ENCODE data around the gene PNPLA3. TPM values are rescaled to one million over a fixed set of nuclear protein-coding genes. Genes with fewer than 3 reads are reported as not detected.
A peak's percentile ranks its signal among the peaks of the same experiment; 100 is the strongest.

The PNPLA3 gene
- total RNA-seq, 1 donor from 2014 or later: 2.5 TPM

GRCh38 chr22:43883012-43883661, 40.5 kb upstream of the PNPLA3 start:
- H3K4me3 Mint-ChIP-seq (ENCODE audit: unreplicated experiment): no peak overlapping the region
- peaks cover 1% of the 10 kb centered on the region for H3K36me3 Mint-ChIP-seq (ENCODE audit: low read depth)
- TF ChIP-seq, protein P1, sequence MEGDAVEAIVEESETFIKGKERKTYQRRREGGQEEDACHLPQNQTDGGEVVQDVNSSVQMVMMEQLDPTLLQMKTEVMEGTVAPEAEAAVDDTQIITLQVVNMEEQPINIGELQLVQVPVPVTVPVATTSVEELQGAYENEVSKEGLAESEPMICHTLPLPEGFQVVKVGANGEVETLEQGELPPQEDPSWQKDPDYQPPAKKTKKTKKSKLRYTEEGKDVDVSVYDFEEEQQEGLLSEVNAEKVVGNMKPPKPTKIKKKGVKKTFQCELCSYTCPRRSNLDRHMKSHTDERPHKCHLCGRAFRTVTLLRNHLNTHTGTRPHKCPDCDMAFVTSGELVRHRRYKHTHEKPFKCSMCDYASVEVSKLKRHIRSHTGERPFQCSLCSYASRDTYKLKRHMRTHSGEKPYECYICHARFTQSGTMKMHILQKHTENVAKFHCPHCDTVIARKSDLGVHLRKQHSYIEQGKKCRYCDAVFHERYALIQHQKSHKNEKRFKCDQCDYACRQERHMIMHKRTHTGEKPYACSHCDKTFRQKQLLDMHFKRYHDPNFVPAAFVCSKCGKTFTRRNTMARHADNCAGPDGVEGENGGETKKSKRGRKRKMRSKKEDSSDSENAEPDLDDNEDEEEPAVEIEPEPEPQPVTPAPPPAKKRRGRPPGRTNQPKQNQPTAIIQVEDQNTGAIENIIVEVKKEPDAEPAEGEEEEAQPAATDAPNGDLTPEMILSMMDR (IDR thresholded peaks at IDR 0.05): peak; percentile 80
- peaks cover 31% of the 10 kb centered on the region for H3K27me3 Mint-ChIP-seq (ENCODE audit: low read depth)
- H3K4me1 Mint-ChIP-seq (ENCODE audit: low read depth): no peaks in the 10 kb centered on the region
- H3K27ac Mint-ChIP-seq (ENCODE audit: unreplicated experiment): peak overlapping the region; percentile 12
- peak; percentile 60 for DNase-seq (ENCODE audit: low spot score)
- H3K9me3 Mint-ChIP-seq (ENCODE audit: low read depth): no peaks in the 10 kb centered on the region

GRCh38 chr22:43883719-43884415, 39.7 kb upstream of the PNPLA3 start:
- Mint-ChIP-seq H3K27ac (ENCODE audit: unreplicated experiment) (no peak overlapping the region), H3K27me3 (ENCODE audit: low read depth) (peaks cover 30% of the 10 kb centered on the region), H3K9me3 (ENCODE audit: low read depth) (no peaks in the 10 kb centered on the region), H3K4me1 (ENCODE audit: low read depth) (no peaks in the 10 kb centered on the region), H3K36me3 (ENCODE audit: low read depth) (peaks cover 1% of the 10 kb centered on the region), H3K4me3 (ENCODE audit: unreplicated experiment) (no peak overlapping the region)
- peak; percentile 86 for DNase-seq (ENCODE audit: low spot score)
- TF ChIP-seq, protein P1 (IDR thresholded peaks at IDR 0.05): no peak

GRCh38 chr22:43884600-43885318, 38.8 kb upstream of the PNPLA3 start:
- peaks cover 35% of the 10 kb centered on the region for H3K27me3 Mint-ChIP-seq (ENCODE audit: low read depth)
- H3K36me3 Mint-ChIP-seq (ENCODE audit: low read depth): peaks cover 1% of the 10 kb centered on the region
- TF ChIP-seq, protein P1 (IDR thresholded peaks at IDR 0.05): peak; percentile 88
- no peak overlapping the region for H3K27ac Mint-ChIP-seq (ENCODE audit: unreplicated experiment)
- H3K4me1 Mint-ChIP-seq (ENCODE audit: low read depth): no peaks in the 10 kb centered on the region
- DNase-seq (ENCODE audit: low spot score): peak; percentile 73
- no peaks in the 10 kb centered on the region for H3K9me3 Mint-ChIP-seq (ENCODE audit: low read depth)
- H3K4me3 Mint-ChIP-seq (ENCODE audit: unreplicated experiment): no peak overlapping the region

DNA sequence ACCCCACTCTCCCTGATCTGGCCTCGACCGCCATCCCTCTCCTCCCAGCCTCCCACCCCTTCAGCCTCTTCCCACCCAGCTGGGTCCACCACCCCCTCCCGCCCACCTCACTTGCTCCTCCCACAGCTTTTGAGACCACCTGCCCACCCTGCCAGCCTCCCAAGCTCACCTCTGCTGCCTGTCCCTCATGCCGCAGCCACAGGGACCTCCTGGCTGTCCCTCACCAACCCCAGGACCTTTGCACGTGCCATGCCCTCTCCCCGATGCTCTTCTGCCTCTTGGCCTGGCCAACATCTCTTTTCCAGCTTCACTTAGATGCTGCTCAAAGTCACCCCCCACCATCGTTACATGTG, 38.3 kb upstream of the PNPLA3 start:
- no peak overlapping the region for H3K27ac Mint-ChIP-seq (ENCODE audit: unreplicated experiment)
- peak; percentile 59 for DNase-seq (ENCODE audit: low spot score)

DNA sequence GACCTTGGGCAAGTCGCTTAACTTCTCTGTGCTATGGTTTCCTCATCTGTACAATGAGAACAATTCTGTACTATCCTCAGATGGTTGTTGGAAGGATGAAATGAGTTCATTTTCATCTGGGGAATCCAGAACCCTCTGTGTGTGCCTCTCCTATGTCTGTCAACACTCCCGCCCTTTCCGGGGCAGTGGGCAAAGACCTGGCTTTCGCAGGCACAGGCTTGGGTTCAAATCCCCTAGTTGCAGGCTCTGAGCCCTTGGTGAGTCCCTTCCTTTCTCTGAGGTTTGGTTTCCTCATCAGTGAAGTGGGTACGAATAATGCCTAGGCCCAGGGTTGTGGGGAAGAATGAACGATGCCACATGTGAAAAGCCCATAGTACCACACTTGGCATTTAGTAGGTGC, 37.8 kb upstream of the PNPLA3 start:
- H3K4me3 Mint-ChIP-seq (ENCODE audit: unreplicated experiment): no peak overlapping the region
- H3K27ac Mint-ChIP-seq (ENCODE audit: unreplicated experiment): no peak overlapping the region

More for the DNA sequence above, 38.3 kb upstream of the PNPLA3 start:
- Mint-ChIP-seq H3K4me3 (ENCODE audit: unreplicated experiment) (no peak overlapping the region), H3K27me3 (ENCODE audit: low read depth) (peaks cover 37% of the 10 kb centered on the region), H3K36me3 (ENCODE audit: low read depth) (peaks cover 1% of the 10 kb centered on the region), H3K9me3 (ENCODE audit: low read depth) (no peaks in the 10 kb centered on the region), H3K4me1 (ENCODE audit: low read depth) (no peaks in the 10 kb centered on the region)
- TF ChIP-seq, protein P1 (IDR thresholded peaks at IDR 0.05): peak; percentile 52

More for the DNA sequence above, 37.8 kb upstream of the PNPLA3 start:
- Mint-ChIP-seq H3K27me3 (ENCODE audit: low read depth) (peaks cover 41% of the 10 kb centered on the region), H3K4me1 (ENCODE audit: low read depth) (no peaks in the 10 kb centered on the region), H3K9me3 (ENCODE audit: low read depth) (no peaks in the 10 kb centered on the region), H3K36me3 (ENCODE audit: low read depth) (peaks cover 1% of the 10 kb centered on the region)
- TF ChIP-seq, protein P1 (IDR thresholded peaks at IDR 0.05): no peak
- peak; percentile 53 for DNase-seq (ENCODE audit: low spot score)

Measured in chondrocyte (in vitro differentiated cells).